Activated T-cell treated with anti-CD3 and anti-CD28 coated beads, Interleukin-2, amount 50 U/mL, for 24 hours (primary cell): ENCODE data around the gene REXO1.

Experiments
- DNase-seq: peaks from one replicate; pipeline ENCODE4 v3.0.0-alpha.2; 2020
- H3K27ac Mint-ChIP-seq: 2 replicates; pipeline ENCODE4 v1.8.0; 2020; ENCODE audit warnings: mild to moderate bottlenecking, mixed read lengths
- H3K27me3 Mint-ChIP-seq: 2 replicates; pipeline ENCODE4 v1.8.0; 2020; ENCODE audit warnings: mixed read lengths
- H3K36me3 Mint-ChIP-seq: 2 replicates; pipeline ENCODE4 v1.8.0; 2020; ENCODE audit warnings: low read depth, mixed read lengths
- H3K4me1 Mint-ChIP-seq: 2 replicates; pipeline ENCODE4 v1.8.0; 2020; ENCODE audit warnings: low read depth, mixed read lengths
- H3K4me3 Mint-ChIP-seq: 2 replicates; pipeline ENCODE4 v1.8.0; 2020; ENCODE audit warnings: mild to moderate bottlenecking, moderate library complexity, mixed read lengths
- H3K9me3 Mint-ChIP-seq: 2 replicates; pipeline ENCODE4 v1.8.0; 2020; ENCODE audit warnings: mixed read lengths

The REXO1 gene

DNA sequence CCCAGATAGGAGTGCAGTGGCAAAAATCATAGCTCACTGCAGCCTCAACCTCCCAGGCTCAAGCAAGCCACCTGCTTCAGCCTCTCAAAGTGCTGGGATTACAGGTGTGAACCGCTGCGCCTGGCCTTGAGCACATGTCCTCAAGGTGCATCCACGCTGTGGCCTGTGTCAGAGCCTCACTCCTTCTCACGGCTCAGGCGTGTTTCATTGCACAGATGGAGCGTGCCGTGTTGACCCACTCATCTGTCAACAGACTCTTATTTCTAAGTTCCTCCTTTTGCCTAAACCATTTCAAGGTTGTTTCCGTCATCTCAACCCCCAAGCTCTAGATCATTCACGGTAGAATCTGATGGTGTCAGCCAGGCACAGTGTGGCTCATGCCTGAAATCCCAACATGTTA is 64.4 kb downstream of the REXO1 start:
- H3K27ac Mint-ChIP-seq, result no peak overlapping the region
- H3K4me1 Mint-ChIP-seq, result no peaks in the 10 kb centered on the region
- DNase-seq, result no peak
- H3K9me3 Mint-ChIP-seq, result peaks cover 2% of the 10 kb centered on the region
- H3K36me3 Mint-ChIP-seq, result no peaks in the 10 kb centered on the region
- H3K4me3 Mint-ChIP-seq, result no peak overlapping the region
- peaks cover 68% of the 10 kb centered on the region for H3K27me3 Mint-ChIP-seq

GRCh38 chr19:1783354-1783753 is 64.9 kb downstream of the REXO1 start:
- no peak for DNase-seq
- no peak overlapping the region for H3K4me3 Mint-ChIP-seq
- no peaks in the 10 kb centered on the region for H3K36me3 Mint-ChIP-seq
- H3K27me3 Mint-ChIP-seq, result peaks cover 69% of the 10 kb centered on the region
- H3K4me1 Mint-ChIP-seq, result no peaks in the 10 kb centered on the region
- H3K9me3 Mint-ChIP-seq, result peaks cover 2% of the 10 kb centered on the region
- H3K27ac Mint-ChIP-seq, result no peak overlapping the region

DNA sequence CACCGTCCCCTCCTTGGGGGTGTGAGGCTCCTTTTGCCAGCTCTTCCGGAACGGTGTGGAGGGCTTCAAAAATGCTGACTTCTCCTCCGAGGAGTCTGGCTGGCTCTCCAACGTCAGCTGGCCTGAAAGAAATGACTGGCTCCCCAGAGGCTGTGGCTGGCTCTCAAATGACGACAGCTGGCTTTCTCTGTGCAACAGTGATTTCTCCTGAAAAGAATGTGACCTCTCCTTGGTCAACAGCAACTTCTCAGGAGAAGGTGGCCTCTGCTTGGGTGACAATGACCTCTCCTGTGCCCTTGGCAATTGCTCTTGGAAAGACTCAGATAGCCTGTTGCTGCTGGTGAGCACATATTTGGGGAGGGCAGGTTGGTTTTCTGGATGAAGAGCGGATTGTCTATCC is 65.8 kb downstream of the REXO1 start:
- DNase-seq, result no peak
- Mint-ChIP-seq H3K36me3 (no peaks in the 10 kb centered on the region), H3K4me3 (no peak overlapping the region), H3K9me3 (peaks cover 2% of the 10 kb centered on the region), H3K27me3 (peaks cover 71% of the 10 kb centered on the region), H3K4me1 (no peaks in the 10 kb centered on the region), H3K27ac (no peak overlapping the region)

GRCh38 chr19:1780272-1780958 is 67.9 kb downstream of the REXO1 start:
- H3K27ac Mint-ChIP-seq, result no peak overlapping the region
- H3K27me3 Mint-ChIP-seq, result peaks cover 79% of the 10 kb centered on the region
- DNase-seq, result no peak
- H3K9me3 Mint-ChIP-seq, result peaks cover 2% of the 10 kb centered on the region
- no peaks in the 10 kb centered on the region for H3K4me1 Mint-ChIP-seq
- H3K36me3 Mint-ChIP-seq, result no peaks in the 10 kb centered on the region
- no peak overlapping the region for H3K4me3 Mint-ChIP-seq

DNA sequence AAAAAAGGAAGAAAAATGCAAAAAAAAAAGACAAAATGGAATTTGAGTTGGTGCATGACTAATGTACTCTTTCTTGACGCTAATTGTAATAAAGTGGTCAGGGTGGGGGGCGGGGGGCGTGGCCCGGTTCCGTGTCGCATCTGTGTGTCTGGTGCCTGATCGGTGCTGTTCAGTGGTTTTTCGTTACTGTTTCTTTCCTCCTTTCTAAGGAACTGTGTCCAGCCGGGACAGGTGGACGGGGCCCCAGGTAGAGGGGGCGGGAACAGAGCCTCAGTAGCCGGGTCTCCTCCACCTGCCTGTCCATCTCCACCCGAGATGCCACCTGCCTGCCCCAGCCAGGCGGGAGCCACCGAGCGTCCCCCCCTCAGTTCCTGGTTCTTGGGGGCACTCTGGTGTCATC is 68.7 kb downstream of the REXO1 start:
- Mint-ChIP-seq H3K27me3 (peaks cover 81% of the 10 kb centered on the region), H3K9me3 (peaks cover 2% of the 10 kb centered on the region), H3K27ac (no peak overlapping the region), H3K4me3 (no peak overlapping the region), H3K36me3 (no peaks in the 10 kb centered on the region), H3K4me1 (no peaks in the 10 kb centered on the region)
- no peak for DNase-seq

GRCh38 chr19:1777149-1777548 is 71.1 kb downstream of the REXO1 start:
- Mint-ChIP-seq H3K27ac (no peak overlapping the region), H3K36me3 (no peaks in the 10 kb centered on the region), H3K27me3 (peaks cover 83% of the 10 kb centered on the region), H3K4me1 (no peaks in the 10 kb centered on the region), H3K9me3 (peaks cover 2% of the 10 kb centered on the region), H3K4me3 (no peak overlapping the region)
- no peak for DNase-seq

GRCh38 chr19:1776606-1777147 is 71.6 kb downstream of the REXO1 start:
- Mint-ChIP-seq H3K4me1 (no peaks in the 10 kb centered on the region), H3K27ac (no peak overlapping the region), H3K36me3 (no peaks in the 10 kb centered on the region), H3K27me3 (peaks cover 79% of the 10 kb centered on the region), H3K4me3 (no peak overlapping the region), H3K9me3 (peaks cover under 1% of the 10 kb centered on the region)
- no peak for DNase-seq

DNA sequence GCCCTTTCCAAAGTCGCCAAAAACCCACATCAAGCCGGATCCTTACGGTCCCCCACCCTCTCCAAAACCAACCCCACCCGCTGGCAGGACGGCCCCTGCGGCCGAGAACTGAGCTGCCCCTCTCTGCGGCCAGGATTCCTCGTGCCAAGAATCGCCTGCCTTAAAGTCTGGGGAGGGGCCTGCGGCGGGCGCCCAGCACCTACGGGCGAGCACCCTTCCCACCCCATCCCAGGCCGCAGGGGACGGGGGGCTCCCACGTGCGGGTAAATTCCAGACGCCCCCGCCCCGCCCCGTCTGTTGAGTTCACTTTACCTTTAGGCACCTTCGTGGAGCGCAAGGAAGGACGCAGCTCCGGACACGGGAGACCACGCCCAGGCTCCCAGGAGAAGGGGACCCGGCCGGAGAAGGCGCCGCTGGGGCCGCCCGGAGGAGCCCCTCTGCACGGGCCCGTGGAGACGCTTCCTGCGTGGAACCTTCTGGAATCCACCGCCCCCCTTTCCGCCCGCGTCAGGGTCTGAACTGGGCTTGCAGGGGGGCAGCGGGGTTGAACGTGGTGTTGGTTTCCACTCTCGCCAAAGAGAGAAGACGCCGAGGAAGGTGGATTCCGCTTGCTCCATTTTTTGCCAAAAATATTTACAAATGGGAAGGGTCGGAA is 72.2 kb downstream of the REXO1 start:
- H3K36me3 Mint-ChIP-seq, result no peaks in the 10 kb centered on the region
- no peak overlapping the region for H3K4me3 Mint-ChIP-seq
- no peak for DNase-seq
- H3K27ac Mint-ChIP-seq, result no peak overlapping the region
- H3K27me3 Mint-ChIP-seq, result peaks cover 81% of the 10 kb centered on the region
- H3K9me3 Mint-ChIP-seq, result peaks cover 5% of the 10 kb centered on the region
- H3K4me1 Mint-ChIP-seq, result no peaks in the 10 kb centered on the region

GRCh38 chr19:1774989-1775772 is 73.1 kb downstream of the REXO1 start:
- Mint-ChIP-seq H3K9me3 (peaks cover 13% of the 10 kb centered on the region), H3K27me3 (peaks cover 81% of the 10 kb centered on the region), H3K27ac (no peak overlapping the region), H3K4me1 (no peaks in the 10 kb centered on the region), H3K36me3 (no peaks in the 10 kb centered on the region), H3K4me3 (no peak overlapping the region)
- no peak for DNase-seq

- Mint-ChIP-seq H3K4me1 (no peaks in the 10 kb centered on the region), H3K36me3 (no peaks in the 10 kb centered on the region), H3K27me3 (peaks cover 81% of the 10 kb centered on the region), H3K27ac (no peak overlapping the region), H3K4me3 (no peak overlapping the region), H3K9me3 (peaks cover 13% of the 10 kb centered on the region)
- DNase-seq, result no peak
Observed at GRCh38 chr19:1773184-1773583, 75.1 kb downstream of the REXO1 start.

- no peak for DNase-seq
- peaks cover 13% of the 10 kb centered on the region for H3K9me3 Mint-ChIP-seq
- H3K4me3 Mint-ChIP-seq, result no peak overlapping the region
- peaks cover 85% of the 10 kb centered on the region for H3K27me3 Mint-ChIP-seq
- H3K4me1 Mint-ChIP-seq, result peaks cover 2% of the 10 kb centered on the region
- H3K27ac Mint-ChIP-seq, result no peak overlapping the region
- H3K36me3 Mint-ChIP-seq, result no peaks in the 10 kb centered on the region
Observed at GRCh38 chr19:1770866-1771576, 77.3 kb downstream of the REXO1 start.

DNA sequence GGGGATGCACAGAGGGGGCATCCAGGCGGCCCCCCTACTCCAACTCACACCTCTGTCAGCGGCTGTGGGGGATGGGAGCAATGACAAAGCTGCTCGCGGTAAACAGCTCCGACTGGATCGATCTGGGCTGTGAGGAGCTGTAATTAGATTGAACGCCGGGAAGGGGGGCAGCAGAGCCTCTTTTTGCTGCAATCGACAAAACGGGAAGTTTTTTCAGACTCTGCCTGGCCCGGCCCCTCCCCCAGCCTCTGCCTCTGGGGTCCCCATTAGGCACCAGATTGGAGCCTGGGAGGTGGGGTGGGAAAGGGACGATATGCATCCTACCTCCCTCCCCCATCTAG is 78.7 kb downstream of the REXO1 start:
- Mint-ChIP-seq H3K27ac (no peak overlapping the region), H3K4me1 (peaks cover 2% of the 10 kb centered on the region), H3K36me3 (no peaks in the 10 kb centered on the region), H3K4me3 (no peak overlapping the region), H3K27me3 (peaks cover 88% of the 10 kb centered on the region), H3K9me3 (peaks cover 13% of the 10 kb centered on the region)
- DNase-seq, result no peak

DNA sequence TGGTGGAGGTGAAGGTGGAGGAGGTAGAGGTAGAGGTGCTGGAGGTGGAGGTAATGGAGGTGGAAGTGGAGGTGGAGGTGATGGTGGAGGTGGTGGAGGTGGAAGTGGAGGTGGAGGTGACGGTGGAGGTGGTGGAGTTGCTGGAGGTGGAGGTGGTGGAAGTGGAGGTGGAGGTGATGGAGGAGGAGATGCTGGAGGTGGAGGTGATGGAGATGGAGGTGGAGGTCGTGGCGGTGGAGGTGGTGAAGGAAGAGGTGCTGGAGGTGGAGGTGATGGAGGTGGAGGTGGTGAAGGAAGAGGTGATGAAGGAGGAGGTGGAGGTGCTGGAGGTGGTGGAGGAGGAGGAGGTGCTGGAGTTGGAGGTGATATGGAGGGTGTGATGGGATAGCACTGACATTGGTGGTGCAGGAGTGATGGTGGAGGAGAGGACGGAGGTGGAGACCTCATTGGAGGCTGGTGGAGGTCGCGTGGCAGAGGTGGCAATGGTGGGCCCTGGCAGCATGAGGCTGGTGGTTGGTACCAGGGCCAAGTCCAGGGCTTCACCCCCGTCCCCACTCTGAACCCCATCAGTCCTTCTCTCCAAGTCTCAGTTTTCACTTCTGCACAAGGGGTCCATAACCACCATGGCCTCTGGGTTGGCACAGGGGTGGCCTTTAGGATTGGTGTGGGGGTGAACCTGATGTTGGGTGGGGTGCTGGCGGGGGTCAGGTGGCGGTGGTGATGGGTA is 79.2 kb downstream of the REXO1 start:
- Mint-ChIP-seq H3K4me1 (peaks cover 2% of the 10 kb centered on the region), H3K4me3 (no peak overlapping the region), H3K27me3 (peaks cover 88% of the 10 kb centered on the region), H3K27ac (no peak overlapping the region), H3K36me3 (no peaks in the 10 kb centered on the region), H3K9me3 (peaks cover 13% of the 10 kb centered on the region)
- no peak for DNase-seq

DNA sequence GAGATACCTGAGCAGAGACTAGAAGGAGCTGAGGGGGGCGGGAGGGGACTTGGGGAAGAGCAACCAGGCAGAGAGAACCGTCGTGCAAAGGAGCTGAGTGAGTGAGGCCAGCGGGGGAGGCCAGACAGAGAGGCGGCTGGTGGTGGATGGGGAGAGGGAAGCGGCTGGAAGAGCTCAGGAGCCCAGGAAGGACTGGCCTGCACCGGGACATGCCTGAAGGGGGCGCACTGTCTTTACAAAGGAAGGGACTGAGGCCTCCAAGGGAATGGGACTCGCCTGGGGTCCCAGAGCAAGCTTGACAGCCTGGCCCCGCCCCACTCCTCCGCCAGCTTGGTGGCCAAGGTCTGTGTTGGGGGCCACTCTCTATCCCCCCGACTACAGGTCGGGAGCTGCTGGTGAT is 80.0 kb downstream of the REXO1 start:
- Mint-ChIP-seq H3K4me1 (peaks cover 2% of the 10 kb centered on the region), H3K9me3 (peaks cover 13% of the 10 kb centered on the region), H3K27me3 (peaks cover 88% of the 10 kb centered on the region), H3K36me3 (no peaks in the 10 kb centered on the region), H3K27ac (no peak overlapping the region), H3K4me3 (no peak overlapping the region)
- DNase-seq, result no peak
